Left lung (tissue), 10 donors: ENCODE data around the gene VGLL4. TPM values are rescaled to one million over a fixed set of nuclear protein-coding genes. Genes with fewer than 3 reads are reported as not detected.

Experiments
- ATAC-seq: fragments of 200-7000 bp; cut with Tn5 transposase; one replicate; pipeline ENCODE4 v1.9.1; 2020; ENCODE audit warnings: moderate library complexity
- DNase-seq, 4 donors: peaks; one replicate each; pipeline ENCODE4 v3.0.0-alpha.2; 2013 to 2020
- H3K27ac ChIP-seq, 2 donors: fragments of 200-600 bp; sonication (generic) in 1 of 2; one replicate each; pipeline versions ENCODE4 v1.5.0 to v1.8.0; 2020 to 2021
- H3K27me3 ChIP-seq, 2 donors: fragments of 200-600 bp; sonication (generic) in 1 of 2; one replicate each; pipeline versions ENCODE4 v1.5.0 to v1.8.0; 2020 to 2021
- H3K36me3 ChIP-seq, 2 donors: fragments of 200-600 bp; sonication (generic) in 1 of 2; one replicate each; pipeline versions ENCODE4 v1.5.0 to v1.8.0; 2020 to 2021
- H3K4me1 ChIP-seq, 2 donors: fragments of 200-600 bp; one replicate each; pipeline ENCODE4 v1.8.0; 2021
- H3K4me3 ChIP-seq, 2 donors: fragments of 200-600 bp; sonication (generic) in 1 of 2; one replicate each; pipeline versions ENCODE4 v1.5.0 to v1.8.0; 2020 to 2021; ENCODE audit warnings: mild to moderate bottlenecking in 1 of 2
- H3K9me3 ChIP-seq, 2 donors: fragments of 200-600 bp; sonication (generic) in 1 of 2; one replicate each; pipeline versions ENCODE4 v1.5.0 to v1.8.0; 2020 to 2021
- CTCF ChIP-seq, 2 donors: fragments of 200-600 bp; sonication (generic) in 1 of 2; IDR thresholded peaks; one replicate each; pipeline versions ENCODE4 v1.5.0 to v1.8.0; 2021; ENCODE audit warnings: antibody characterized with exemption in 2 of 2
- intact Hi-C, 2 donors: fragments of 100-400 bp; cut with DNase I; formaldehyde crosslinking; loops; one replicate each; pipeline versions ENCODE4 v1.11.2 to v1.14.2; 2022
- polyA plus RNA-seq, 6 donors: library from polyadenylated mRNA; unstranded; fragments of 120-200 nt; gene quantifications; one replicate each; pipeline ENCODE4 v1.2.1, GENCODE V29; 2013; ENCODE audit not compliant: insufficient read length in 6 of 6
- total RNA-seq, 2 donors: library from RNA; stranded (reverse); fragmentation: NEBNext Ultra II Directional; extraction: Animal tissue kit (Norgen Biotek cat#: 25700); gene quantifications; one replicate each; pipeline ENCODE4 v1.2.1, GENCODE V29; 2021
- donor health status: DM: no; HTN: yes; CAD: no.
- donor health status: DM: no; HTN: no; CAD: no.

The VGLL4 gene
- total and polyA plus RNA-seq, 8 donors = 40.2 to 115 (median 106) TPM

- Histone ChIP-seq H3K27ac (peak overlapping the region in 1 of 2 donors; percentile 23), H3K9me3 (no peaks in the 10 kb centered on the region), H3K27me3 (no peaks in the 10 kb centered on the region), H3K4me1 (peaks cover 0 to 24% of the 10 kb centered on the region in 2 donors), H3K36me3 (peaks cover 0 to 78% of the 10 kb centered on the region in 2 donors), H3K4me3 (no peak overlapping the region)
- TF ChIP-seq CTCF (IDR thresholded peaks at IDR 0.05) = no peak
- DNase-seq (peak in 1 of 4 donors; percentile 81), ATAC-seq (no peak)
- intact Hi-C loops = no loop called here
These were observed 84.5 kb downstream of the VGLL4 start for GRCh38 chr3:11558918-11559815.

GRCh38 chr3:11558411-11558903 is 85.3 kb downstream of the VGLL4 start:
- DNase-seq (peak in 2 of 4 donors; percentile 32 to 62), ATAC-seq (no peak)
- peaks cover 0 to 75% of the 10 kb centered on the region in 2 donors for H3K36me3 ChIP-seq
- H3K27me3 ChIP-seq = no peaks in the 10 kb centered on the region
- H3K4me1 ChIP-seq = peaks cover 0 to 31% of the 10 kb centered on the region in 2 donors
- no peak overlapping the region for H3K4me3 ChIP-seq
- H3K27ac ChIP-seq = no peak overlapping the region
- intact Hi-C loops = no loop called here
- TF ChIP-seq CTCF (IDR thresholded peaks at IDR 0.05) = no peak
- no peaks in the 10 kb centered on the region for H3K9me3 ChIP-seq

- H3K4me1 ChIP-seq = peaks cover 0 to 33% of the 10 kb centered on the region in 2 donors
- no peaks in the 10 kb centered on the region for H3K27me3 ChIP-seq
- H3K36me3 ChIP-seq = peaks cover 0 to 71% of the 10 kb centered on the region in 2 donors
- DNase-seq = peak in 1 of 4 donors; percentile 41
- no peak for TF ChIP-seq CTCF (IDR thresholded peaks at IDR 0.05)
- H3K9me3 ChIP-seq = no peaks in the 10 kb centered on the region
- no peak overlapping the region for H3K4me3 ChIP-seq
- intact Hi-C loops = no loop called here
- no peak overlapping the region for H3K27ac ChIP-seq
- no peak for ATAC-seq
These were observed 85.7 kb downstream of the VGLL4 start for GRCh38 chr3:11558002-11558401.

GRCh38 chr3:11556851-11557644 is 86.7 kb downstream of the VGLL4 start:
- TF ChIP-seq CTCF (IDR thresholded peaks at IDR 0.05) = no peak
- Histone ChIP-seq H3K36me3 (peaks cover 0 to 63% of the 10 kb centered on the region in 2 donors), H3K4me1 (peaks cover 0 to 33% of the 10 kb centered on the region in 2 donors), H3K9me3 (no peaks in the 10 kb centered on the region), H3K27ac (no peak overlapping the region), H3K27me3 (no peaks in the 10 kb centered on the region), H3K4me3 (no peak overlapping the region)
- intact Hi-C loops = no loop called here
- DNase-seq = peak in 3 of 4 donors; percentile 28 to 46 (median 38)
- ATAC-seq = no peak
